ENCODE results near the gene TIMP2. TPM values are rescaled to one million over a fixed set of nuclear protein-coding genes. Genes with fewer than 3 reads are reported as not detected.

Gene TIMP2
- total RNA-seq, 1 experiment from 2014 or later: 29.0 TPM

- Histone ChIP-seq H3K4me1 (ENCODE audit: insufficient read depth, low read length) (no peaks in the 10 kb centered on the region), H3K23ac (ENCODE audit: insufficient read length, low read depth, low read length) (no peak overlapping the region), H2BK20ac (ENCODE audit: low read depth, low read length, poor library complexity, severe bottlenecking) (no peak overlapping the region), H2BK12ac (ENCODE audit: insufficient read length, low read depth, low read length) (no peak overlapping the region), H3K14ac (ENCODE audit: insufficient read depth, low read length) (no peak overlapping the region), H3K4me2 (ENCODE audit: insufficient read depth, insufficient read length, low read length) (no peak overlapping the region), H3K27me3 (ENCODE audit: insufficient read depth, low read length) (no peaks in the 10 kb centered on the region), H3K23me2 (ENCODE audit: insufficient read length, low read depth, low read length, poor library complexity, severe bottlenecking) (no peaks in the 10 kb centered on the region), H3K79me1 (ENCODE audit: insufficient read depth, low read depth, low read length, poor library complexity, severe bottlenecking) (no peaks in the 10 kb centered on the region), H3K9me3 (ENCODE audit: control insufficient read depth, low read depth, low read length) (no peaks in the 10 kb centered on the region), H4K5ac (ENCODE audit: insufficient read length, low read depth, low read length) (no peak overlapping the region), H2BK120ac (ENCODE audit: low read depth, low read length, poor library complexity, severe bottlenecking) (no peak overlapping the region), H2BK5ac (ENCODE audit: insufficient read length, low read length) (no peak overlapping the region), H3K27ac (ENCODE audit: insufficient read length, low read depth, low read length) (no peak overlapping the region), H4K8ac (replicated peaks; ENCODE audit: insufficient read length, low read depth, low read length) (no peak overlapping the region), H4K91ac (ENCODE audit: insufficient read length, low read depth, low read length) (no peak overlapping the region), H3T11ph (ENCODE audit: low read length) (no peak overlapping the region), H3K79me2 (ENCODE audit: insufficient read depth, low read length) (no peaks in the 10 kb centered on the region), H3K4ac (ENCODE audit: low read depth, low read length) (no peak overlapping the region), H2AFZ (ENCODE audit: low read length) (no peak overlapping the region), H3K18ac (ENCODE audit: insufficient read length, low read depth, low read length) (no peak overlapping the region), H4K20me1 (ENCODE audit: control insufficient read depth, insufficient read depth, insufficient read length) (no peaks in the 10 kb centered on the region), H3K9ac (ENCODE audit: extremely low read depth, insufficient read length, low read length) (no peak overlapping the region), H2BK15ac (ENCODE audit: low read depth, low read length) (no peak overlapping the region), H3K56ac (ENCODE audit: insufficient read length, low read depth, low read length) (no peak overlapping the region), H2AK5ac (ENCODE audit: insufficient read length, low read length) (no peak overlapping the region)
- Mint-ChIP-seq H3K36me3 (ENCODE audit: insufficient read depth in 1 of 3, low read depth in 3 of 3) (peaks cover 6 to 35% (median 30%) of the 10 kb centered on the region in 3 experiments; a peak in 6 of 7 replicates), H3K4me1 (peaks cover 6 to 7% of the 10 kb centered on the region in 2 experiments; a peak in 3 of 4 replicates), H3K4me3 (no peak overlapping the region), H3K9me3 (no peaks in the 10 kb centered on the region), H3K27ac (no peak overlapping the region), H3K27me3 (ENCODE audit: low read depth) (no peaks in the 10 kb centered on the region)
- no CpG with 5 or more reads among the region's 6 CpGs for WGBS (ENCODE audit: extremely low coverage, insufficient read length, low lambda C conversion rate)
- DNase-seq: no peak
- TF ChIP-seq CTCF (conservative IDR thresholded peaks at IDR 0.05): no peak
Measured at GRCh38 chr17:78872486-78872885, 52.7 kb downstream of the TIMP2 start.

Measured in H9 (cell line).